Lower leg skin (tissue), 4 donors: Measurements from ENCODE around the gene MMRN2. TPM values are rescaled to one million over a fixed set of nuclear protein-coding genes. Genes with fewer than 3 reads are reported as not detected.
"Not testable (repeated sequence)": the region's sequence is repeated elsewhere in the genome, so short reads cannot be mapped to it uniquely, and the experiment has no call there.

ENCODE experiments used
- DNase-seq, 2 donors: peaks; one replicate each; pipeline ENCODE4 v3.0.0-alpha.2; 2019; ENCODE audit warnings: low spot score in 2 of 2
- H3K4me3 ChIP-seq: fragments of 200-600 bp; sonication (generic); 2 replicates; pipeline ENCODE4 v1.5.1; 2017; ENCODE audit warnings: mild to moderate bottlenecking, low read depth; ENCODE audit not compliant: poor library complexity, severe bottlenecking
- CTCF ChIP-seq, 3 donors: fragments of 450-650 bp; IDR thresholded peaks; one replicate each; pipeline ENCODE4 v1.5.1; 2016; ENCODE audit warnings: antibody characterized with exemption in 3 of 3, mild to moderate bottlenecking in 3 of 3, moderate library complexity in 2 of 3
- POLR2A ChIP-seq, 2 donors: fragments of 450-650 bp; IDR thresholded peaks; one replicate each; pipeline ENCODE4 v1.6.1; 2016 to 2017; ENCODE audit warnings: antibody characterized with exemption in 2 of 2, mild to moderate bottlenecking in 1 of 2, moderate library complexity in 1 of 2
- WGBS, 2 donors: methylation state at CpG; one replicate each; pipeline ENCODE4 v1.1.5; 2018; 5-methylcytosine and 5-hydroxymethylcytosine counted together
- intact Hi-C: fragments of 100-400 bp; cut with DNase I; formaldehyde crosslinking; loops from one replicate; pipeline ENCODE4 v1.15.0; 2023; ENCODE audit warnings: low total_unique reads
- total RNA-seq, 4 donors: library from RNA; depleted of rRNA; stranded (reverse); fragments of >200 nt; gene quantifications; one replicate each; pipeline ENCODE4 v1.1.0, GENCODE V29; 2016

Gene MMRN2
- total RNA-seq, 4 donors from 2014 or later, result 24.5 to 50.8 (median 40.2) TPM

GRCh38 chr10:86988520-86988919, 31.1 kb upstream of the MMRN2 start:
- no peak for TF ChIP-seq CTCF (IDR thresholded peaks at IDR 0.05)
- no peak for TF ChIP-seq POLR2A (IDR thresholded peaks at IDR 0.05)
- 21 to 22% methylated on average over 1 of the region's 1 CpG for WGBS, 2 donors
- intact Hi-C loops, result no loop called here
- no peak overlapping the region for H3K4me3 ChIP-seq
- no peak for DNase-seq

- not testable (repeated sequence) for DNase-seq
These were observed 27.1 kb upstream of the MMRN2 start for GRCh38 chr10:86984498-86984897.

GRCh38 chr10:86981716-86982115, 24.3 kb upstream of the MMRN2 start:
- DNase-seq, result no peak
- no peak overlapping the region for H3K4me3 ChIP-seq
- intact Hi-C loops, result no loop called here
- WGBS, 2 donors, result 93 to 94% methylated on average over 5 of the region's 5 CpGs
- TF ChIP-seq POLR2A (IDR thresholded peaks at IDR 0.05) (no peak), CTCF (IDR thresholded peaks at IDR 0.05) (no peak)

More at GRCh38 chr10:86984498-86984897, 27.1 kb upstream of the MMRN2 start:
- H3K4me3 ChIP-seq, intact Hi-C loops: not testable (repeated sequence)
- WGBS, 2 donors, result 99% methylated on average over 4 of the region's 4 CpGs

GRCh38 chr10:86981020-86981419, 23.6 kb upstream of the MMRN2 start:
- DNase-seq, result peak; percentile 43 to 82
- intact Hi-C loops, H3K4me3 ChIP-seq: not testable (repeated sequence)
- 64 to 69% methylated on average over 6 of the region's 6 CpGs for WGBS, 2 donors

- 3 to 16% methylated on average over 3 of the region's 3 CpGs for WGBS, 2 donors
- DNase-seq, result peak; percentile 45 to 90
- intact Hi-C loops, result no loop called here
- no peak overlapping the region for H3K4me3 ChIP-seq
- TF ChIP-seq POLR2A (IDR thresholded peaks at IDR 0.05) (no peak), CTCF (IDR thresholded peaks at IDR 0.05) (no peak)
These were observed 22.6 kb upstream of the MMRN2 start for GRCh38 chr10:86979977-86980448.

- 71 to 82% methylated on average over 4 of the region's 4 CpGs for WGBS, 2 donors
- intact Hi-C loops, result no loop called here
- no peak overlapping the region for H3K4me3 ChIP-seq
- no peak for DNase-seq
- no peak for TF ChIP-seq CTCF (IDR thresholded peaks at IDR 0.05)
- no peak for TF ChIP-seq POLR2A (IDR thresholded peaks at IDR 0.05)
These were observed 21.9 kb upstream of the MMRN2 start for GRCh38 chr10:86979296-86979818.

GRCh38 chr10:86978457-86978856, 21.0 kb upstream of the MMRN2 start:
- H3K4me3 ChIP-seq, DNase-seq, intact Hi-C loops: not testable (repeated sequence)
- 72 to 82% methylated on average over 3 of the region's 3 CpGs for WGBS, 2 donors
